Esophagus muscularis mucosa (tissue), 4 donors: ENCODE measurements around the gene F8.

Source experiments
- CTCF ChIP-seq, 3 experiments: fragments of 200-600 bp in 2 of 3; fragments of 450-650 bp in 1 of 3; sonication (generic) in 2 of 3; IDR thresholded peaks; one replicate each; pipeline ENCODE4 v1.5.1; 2017 to 2019; ENCODE audit warnings: antibody characterized with exemption in 3 of 3, mild to moderate bottlenecking in 2 of 3, moderate library complexity in 1 of 3
- EP300 ChIP-seq: sonication (generic); formaldehyde crosslinking; IDR thresholded peaks from one replicate; pipeline ENCODE4 v1.6.1; 2017; ENCODE audit warnings: antibody characterized with exemption
- POLR2A ChIP-seq: fragments of 450-650 bp; IDR thresholded peaks from one replicate; pipeline ENCODE4 v1.6.1; 2017; ENCODE audit warnings: antibody characterized with exemption, moderate library complexity, mild to moderate bottlenecking, low read depth
- POLR2AphosphoS5 ChIP-seq, 2 donors: sonication (generic); formaldehyde crosslinking; IDR thresholded peaks; one replicate each; pipeline ENCODE4 v1.6.1; 2017; ENCODE audit warnings: antibody characterized with exemption in 2 of 2

GRCh38 chrX:154797006-154797405, 225.5 kb downstream of the F8 start:
- no peak for TF ChIP-seq POLR2A
- TF ChIP-seq CTCF (IDR thresholded peaks at IDR 0.05) = no peak
- TF ChIP-seq EP300 = no peak
- no peak for TF ChIP-seq POLR2AphosphoS5 (IDR thresholded peaks at IDR 0.05)
